ENCODE measurements around the gene C1orf141.

DNA sequence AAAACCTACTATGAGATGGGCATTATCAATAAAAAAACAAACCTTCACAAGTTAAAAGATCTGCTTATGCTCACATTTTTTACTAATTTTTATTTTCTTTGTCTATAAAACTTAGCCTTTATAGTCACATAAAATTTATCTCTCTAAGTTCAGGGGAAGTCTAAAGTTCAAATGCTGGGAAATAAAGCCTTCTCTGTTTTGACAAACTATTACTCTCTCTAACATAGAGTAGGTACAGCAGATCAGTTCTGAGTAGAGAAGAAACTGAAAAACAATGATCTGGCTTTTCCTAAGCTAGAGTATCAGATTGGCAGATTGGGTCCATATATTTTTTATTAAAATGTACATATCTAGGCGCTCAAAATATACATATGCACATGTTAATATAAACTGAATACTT lies 31.2 kb downstream of the C1orf141 start:
- TF ChIP-seq CTCF (IDR thresholded peaks at IDR 0.05) (no peak), POLR2A (IDR thresholded peaks at IDR 0.05) (no peak)
